ENCODE data around the gene HSP90AB1. TPM values are rescaled to one million over a fixed set of nuclear protein-coding genes. Genes with fewer than 3 reads are reported as not detected.

Gene HSP90AB1
- total RNA-seq, 2 donors from 2014 or later, result 405 to 695 TPM

DNA sequence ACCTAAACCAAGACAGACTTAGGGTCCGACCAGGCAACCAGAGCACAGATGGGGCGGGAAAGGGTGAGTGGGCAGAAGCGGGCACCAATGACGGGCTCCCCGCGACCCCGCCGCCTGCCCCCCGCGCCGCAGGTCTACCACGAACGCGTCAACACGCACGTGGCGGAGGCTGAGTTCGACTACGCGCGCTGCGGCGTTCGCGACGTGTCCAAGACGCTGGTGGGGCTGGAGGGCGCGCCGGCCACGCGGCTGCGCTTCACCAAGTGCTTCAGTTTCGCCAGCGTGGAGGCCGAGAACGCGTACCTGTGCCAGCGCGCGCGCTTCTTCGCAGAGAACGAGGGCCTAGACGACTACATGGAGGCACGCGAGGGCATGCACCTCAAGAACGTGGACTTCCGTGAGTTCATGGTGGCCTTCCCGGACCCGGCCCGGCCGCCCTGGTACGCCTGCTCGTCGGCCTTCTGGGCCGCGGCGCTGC is 28.4 kb downstream of the HSP90AB1 start:
- DNase-seq (ENCODE audit: low spot score) (no peak), ATAC-seq (ENCODE audit: insufficient number of reproducible peaks, low FRiP score, low read depth) (no peak)
- H3K36me3 ChIP-seq, result no peaks in the 10 kb centered on the region
- H3K27ac ChIP-seq, result no peak overlapping the region
- peaks cover 0 to 15% of the 10 kb centered on the region in 2 donors for H3K4me1 ChIP-seq (ENCODE audit: control insufficient read depth in 1 of 2, low read depth in 2 of 2)
- H3K9me3 ChIP-seq, result no peaks in the 10 kb centered on the region
- H3K4me3 ChIP-seq, result peak overlapping the region; percentile 64
- TF ChIP-seq, protein P1, sequence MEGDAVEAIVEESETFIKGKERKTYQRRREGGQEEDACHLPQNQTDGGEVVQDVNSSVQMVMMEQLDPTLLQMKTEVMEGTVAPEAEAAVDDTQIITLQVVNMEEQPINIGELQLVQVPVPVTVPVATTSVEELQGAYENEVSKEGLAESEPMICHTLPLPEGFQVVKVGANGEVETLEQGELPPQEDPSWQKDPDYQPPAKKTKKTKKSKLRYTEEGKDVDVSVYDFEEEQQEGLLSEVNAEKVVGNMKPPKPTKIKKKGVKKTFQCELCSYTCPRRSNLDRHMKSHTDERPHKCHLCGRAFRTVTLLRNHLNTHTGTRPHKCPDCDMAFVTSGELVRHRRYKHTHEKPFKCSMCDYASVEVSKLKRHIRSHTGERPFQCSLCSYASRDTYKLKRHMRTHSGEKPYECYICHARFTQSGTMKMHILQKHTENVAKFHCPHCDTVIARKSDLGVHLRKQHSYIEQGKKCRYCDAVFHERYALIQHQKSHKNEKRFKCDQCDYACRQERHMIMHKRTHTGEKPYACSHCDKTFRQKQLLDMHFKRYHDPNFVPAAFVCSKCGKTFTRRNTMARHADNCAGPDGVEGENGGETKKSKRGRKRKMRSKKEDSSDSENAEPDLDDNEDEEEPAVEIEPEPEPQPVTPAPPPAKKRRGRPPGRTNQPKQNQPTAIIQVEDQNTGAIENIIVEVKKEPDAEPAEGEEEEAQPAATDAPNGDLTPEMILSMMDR (IDR thresholded peaks at IDR 0.05), result no peak
- H3K27me3 ChIP-seq (replicated peaks; ENCODE audit: insufficient read depth), result no peaks in the 10 kb centered on the region

DNA sequence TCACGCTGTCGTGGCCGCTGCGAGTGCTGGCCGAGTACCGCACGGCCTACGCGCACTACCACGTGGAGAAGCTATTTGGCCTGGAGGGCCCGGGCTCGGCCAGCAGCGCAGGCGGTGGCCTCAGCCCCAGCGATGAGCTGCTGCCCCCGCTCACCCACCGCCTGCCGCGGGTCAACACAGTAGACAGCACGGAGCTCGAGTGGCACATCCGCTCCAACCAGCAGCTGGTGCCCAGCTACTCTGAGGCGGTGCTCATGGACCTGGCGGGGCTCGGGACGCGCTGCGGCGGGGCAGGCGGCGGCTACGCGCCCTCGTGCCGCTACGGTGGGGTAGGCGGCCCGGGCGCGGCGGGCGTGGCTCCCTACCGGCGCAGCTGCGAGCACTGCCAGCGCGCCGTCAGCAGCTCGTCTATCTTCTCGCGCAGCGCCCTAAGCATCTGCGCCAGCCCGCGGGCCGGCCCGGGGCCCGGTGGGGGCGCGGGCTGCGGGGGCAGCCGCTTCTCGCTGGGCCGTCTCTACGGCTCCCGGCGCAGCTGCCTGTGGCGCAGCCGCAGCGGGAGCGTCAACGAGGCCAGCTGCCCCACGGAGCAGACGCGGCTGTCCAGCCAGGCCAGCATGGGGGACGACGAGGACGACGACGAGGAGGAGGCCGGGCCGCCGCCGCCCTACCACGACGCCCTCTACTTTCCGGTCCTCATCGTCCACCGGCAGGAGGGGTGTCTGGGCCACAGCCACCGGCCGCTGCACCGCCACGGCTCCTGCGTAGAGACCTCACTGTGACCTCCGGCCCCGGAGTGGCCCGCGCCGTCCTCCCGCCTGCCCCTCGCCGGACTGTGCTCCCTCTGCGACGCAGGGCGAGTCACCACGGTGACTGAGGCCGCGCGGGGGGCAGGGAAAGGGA is 29.1 kb downstream of the HSP90AB1 start:
- Histone ChIP-seq H3K9me3 (no peaks in the 10 kb centered on the region), H3K27ac (no peak overlapping the region), H3K4me3 (peak overlapping the region; percentile 64), H3K36me3 (no peaks in the 10 kb centered on the region), H3K4me1 (ENCODE audit: control insufficient read depth in 1 of 2, low read depth in 2 of 2) (peaks cover 0 to 15% of the 10 kb centered on the region in 2 donors), H3K27me3 (replicated peaks; ENCODE audit: insufficient read depth) (no peaks in the 10 kb centered on the region)
- TF ChIP-seq, protein P1 (IDR thresholded peaks at IDR 0.05), result no peak
- no peak for DNase-seq (ENCODE audit: low spot score)
- ATAC-seq (ENCODE audit: insufficient number of reproducible peaks, low FRiP score, low read depth), result no peak

DNA sequence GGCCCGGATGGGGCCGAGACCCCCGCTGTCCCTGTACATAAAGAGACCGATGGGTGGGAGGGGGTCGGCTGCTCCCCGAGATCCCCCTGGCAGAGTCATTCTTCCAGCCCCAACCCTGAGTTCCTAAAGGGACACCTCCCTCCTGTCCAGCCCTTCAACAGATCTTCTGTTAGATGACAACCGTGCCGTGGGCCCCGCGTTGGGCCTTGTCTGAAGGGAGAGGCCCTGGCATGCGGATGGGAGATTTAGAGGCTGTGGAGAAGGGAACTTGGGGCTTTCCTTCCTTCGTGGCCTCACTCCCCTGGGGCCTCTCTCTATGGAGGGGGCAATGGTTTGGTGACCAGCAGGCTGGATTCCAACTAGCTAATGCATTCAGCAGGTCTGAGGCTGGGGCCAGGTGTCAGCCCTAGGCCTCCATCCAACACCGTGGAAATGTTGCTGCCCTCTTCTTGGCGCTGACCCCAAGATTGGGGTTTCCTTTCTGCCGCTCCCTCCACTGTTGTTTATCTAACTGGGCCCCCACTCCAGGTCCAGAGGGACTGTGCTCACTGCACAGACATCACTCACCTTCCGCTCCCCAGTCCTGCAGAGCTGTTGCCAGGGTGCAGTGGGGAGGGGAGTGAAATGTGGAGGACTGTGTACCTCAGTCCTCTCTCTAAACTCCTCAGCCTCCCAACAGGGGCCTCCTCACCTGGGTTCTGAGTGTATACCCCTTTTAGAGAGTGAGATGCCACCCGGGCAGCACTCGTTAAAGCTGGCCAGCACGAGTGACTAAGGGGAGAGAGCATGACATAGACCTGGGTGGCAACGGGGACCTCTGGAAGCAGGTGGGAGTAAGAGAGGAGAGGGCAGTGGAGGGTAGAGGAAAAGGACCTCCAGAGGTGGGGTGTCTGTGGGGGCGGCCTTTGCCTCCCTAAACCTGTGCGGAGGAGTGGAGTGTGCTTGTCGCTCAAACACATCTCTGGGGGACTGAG is 30.1 kb downstream of the HSP90AB1 start:
- ATAC-seq (ENCODE audit: insufficient number of reproducible peaks, low FRiP score, low read depth), result no peak
- Histone ChIP-seq H3K36me3 (no peaks in the 10 kb centered on the region), H3K4me1 (ENCODE audit: control insufficient read depth in 1 of 2, low read depth in 2 of 2) (peaks cover 0 to 14% of the 10 kb centered on the region in 2 donors), H3K4me3 (no peak overlapping the region), H3K27me3 (replicated peaks; ENCODE audit: insufficient read depth) (no peaks in the 10 kb centered on the region), H3K27ac (no peak overlapping the region), H3K9me3 (no peaks in the 10 kb centered on the region)
- DNase-seq (ENCODE audit: low spot score), result no peak
- TF ChIP-seq, protein P1 (IDR thresholded peaks at IDR 0.05), result no peak

DNA sequence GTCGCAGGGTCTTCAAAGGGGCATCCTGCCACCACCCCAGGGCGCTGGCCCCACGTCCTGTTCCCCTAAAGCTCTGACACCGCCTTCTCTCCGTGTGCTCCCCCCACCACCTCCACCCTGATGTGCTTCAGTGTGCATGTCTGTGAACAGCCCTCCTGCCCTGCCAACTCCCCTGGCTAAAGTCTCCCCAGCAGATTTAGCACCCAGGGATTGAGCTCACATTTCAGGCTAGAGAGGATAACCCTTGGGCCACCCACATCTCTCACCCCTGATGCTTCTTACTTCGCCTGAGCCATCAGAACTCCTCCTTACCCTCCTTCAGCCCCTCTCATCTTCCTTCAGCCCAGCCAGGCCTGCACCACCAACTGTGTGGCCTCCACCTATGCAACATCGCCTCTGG is 30.9 kb downstream of the HSP90AB1 start:
- TF ChIP-seq, protein P1 (IDR thresholded peaks at IDR 0.05), result no peak
- no peaks in the 10 kb centered on the region for H3K36me3 ChIP-seq
- peaks cover 0 to 11% of the 10 kb centered on the region in 2 donors for H3K4me1 ChIP-seq (ENCODE audit: control insufficient read depth in 1 of 2, low read depth in 2 of 2)
- no peaks in the 10 kb centered on the region for H3K9me3 ChIP-seq
- DNase-seq (ENCODE audit: low spot score) (no peak), ATAC-seq (ENCODE audit: insufficient number of reproducible peaks, low FRiP score, low read depth) (no peak)
- H3K4me3 ChIP-seq, result no peak overlapping the region
- no peak overlapping the region for H3K27ac ChIP-seq
- H3K27me3 ChIP-seq (replicated peaks; ENCODE audit: insufficient read depth), result no peaks in the 10 kb centered on the region

DNA sequence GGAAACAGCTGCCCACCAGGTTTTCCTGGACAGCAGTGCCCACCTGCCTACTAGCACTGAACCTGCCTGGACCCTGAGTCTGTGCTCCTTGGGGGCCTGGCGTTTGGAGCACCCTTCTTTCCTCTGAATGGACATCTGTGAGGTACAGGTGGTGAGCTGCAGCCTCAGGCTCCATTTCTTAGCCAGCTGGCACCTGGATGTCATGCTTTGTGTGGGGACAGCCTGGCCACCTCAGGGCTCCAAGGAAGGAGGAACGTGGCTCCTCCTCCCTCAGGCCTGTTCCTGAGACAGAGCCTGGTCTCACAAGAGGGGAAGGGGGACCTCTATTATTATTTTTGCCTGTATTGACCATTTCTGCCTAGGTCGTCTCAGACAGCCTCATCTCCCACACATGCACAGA is 31.4 kb downstream of the HSP90AB1 start:
- ATAC-seq (ENCODE audit: insufficient number of reproducible peaks, low FRiP score, low read depth) (no peak), DNase-seq (ENCODE audit: low spot score) (no peak)
- H3K27me3 ChIP-seq (replicated peaks; ENCODE audit: insufficient read depth), result no peaks in the 10 kb centered on the region
- no peaks in the 10 kb centered on the region for H3K9me3 ChIP-seq
- no peak overlapping the region for H3K4me3 ChIP-seq
- TF ChIP-seq, protein P1 (IDR thresholded peaks at IDR 0.05), result no peak
- H3K27ac ChIP-seq, result no peak overlapping the region
- no peaks in the 10 kb centered on the region for H3K36me3 ChIP-seq
- peaks cover 0 to 11% of the 10 kb centered on the region in 2 donors for H3K4me1 ChIP-seq (ENCODE audit: control insufficient read depth in 1 of 2, low read depth in 2 of 2)

Data from thoracic aorta (tissue), 2 donors.